ENCODE measurements around the gene PTPRN2.

PTPRN2 gene

GRCh38 chr7:157689269-157690057 is 898.2 kb downstream of the PTPRN2 start:
- Histone ChIP-seq H3K27me3 (ENCODE audit: control insufficient read depth, insufficient read depth, low read length) (peaks cover 98% of the 10 kb centered on the region), H3K4me1 (ENCODE audit: control insufficient read depth, insufficient read depth, low read length) (peaks cover 29% of the 10 kb centered on the region), H3K27ac (ENCODE audit: low read depth, low read length) (no peak overlapping the region), H3K9me3 (ENCODE audit: control insufficient read depth, insufficient read depth, low read depth, low read length) (no peaks in the 10 kb centered on the region), H3K4me3 (ENCODE audit: low read depth, low read length) (peak overlapping the region; percentile 46), H3K36me3 (ENCODE audit: control insufficient read depth, insufficient read depth, low read length) (no peaks in the 10 kb centered on the region), H3K9ac (ENCODE audit: low read length) (no peak overlapping the region)

DNA sequence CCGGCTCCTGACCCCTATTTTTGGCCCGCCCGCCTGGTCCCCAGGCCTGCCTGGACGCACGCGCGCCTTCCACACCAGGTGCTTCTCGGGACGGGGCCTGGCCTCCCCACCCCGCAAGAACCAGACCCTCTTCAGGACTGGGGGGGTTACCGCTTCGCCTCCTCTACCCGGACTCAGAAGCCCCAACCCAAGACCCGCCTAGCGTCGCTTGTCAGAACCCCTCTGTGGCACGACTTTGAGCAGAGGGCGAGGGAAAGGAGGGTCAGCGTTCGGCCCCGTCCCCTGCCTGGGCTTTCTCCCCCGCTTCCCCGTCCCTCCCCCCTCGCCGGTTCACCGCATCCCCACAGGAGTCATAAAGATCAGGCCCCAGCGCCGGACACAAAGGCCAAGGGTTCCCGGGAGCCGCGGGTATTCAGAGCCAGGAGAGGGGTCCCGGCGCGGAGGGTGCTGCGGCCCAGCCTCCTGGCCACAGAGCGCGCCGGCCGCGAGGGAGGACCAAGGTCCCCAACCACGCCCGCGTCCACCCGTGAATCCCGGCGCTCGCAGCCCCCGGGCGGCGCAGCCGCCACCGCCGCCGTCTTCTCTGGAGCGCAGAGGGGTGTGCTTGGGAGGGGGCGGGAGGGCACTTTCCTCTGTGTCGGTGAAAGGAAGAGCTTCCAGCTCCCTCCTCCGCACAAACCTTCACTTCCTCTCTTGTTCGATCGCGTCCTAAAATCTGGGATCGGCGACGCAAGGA is 898.9 kb downstream of the PTPRN2 start:
- H3K27ac ChIP-seq (ENCODE audit: low read depth, low read length), result no peak overlapping the region
- peaks cover 95% of the 10 kb centered on the region for H3K27me3 ChIP-seq (ENCODE audit: control insufficient read depth, insufficient read depth, low read length)
- H3K36me3 ChIP-seq (ENCODE audit: control insufficient read depth, insufficient read depth, low read length), result no peaks in the 10 kb centered on the region
- H3K9me3 ChIP-seq (ENCODE audit: control insufficient read depth, insufficient read depth, low read depth, low read length), result no peaks in the 10 kb centered on the region
- H3K4me1 ChIP-seq (ENCODE audit: control insufficient read depth, insufficient read depth, low read length), result peaks cover 23% of the 10 kb centered on the region
- peak overlapping the region; percentile 46 for H3K4me3 ChIP-seq (ENCODE audit: low read depth, low read length)
- no peak overlapping the region for H3K9ac ChIP-seq (ENCODE audit: low read length)

DNA sequence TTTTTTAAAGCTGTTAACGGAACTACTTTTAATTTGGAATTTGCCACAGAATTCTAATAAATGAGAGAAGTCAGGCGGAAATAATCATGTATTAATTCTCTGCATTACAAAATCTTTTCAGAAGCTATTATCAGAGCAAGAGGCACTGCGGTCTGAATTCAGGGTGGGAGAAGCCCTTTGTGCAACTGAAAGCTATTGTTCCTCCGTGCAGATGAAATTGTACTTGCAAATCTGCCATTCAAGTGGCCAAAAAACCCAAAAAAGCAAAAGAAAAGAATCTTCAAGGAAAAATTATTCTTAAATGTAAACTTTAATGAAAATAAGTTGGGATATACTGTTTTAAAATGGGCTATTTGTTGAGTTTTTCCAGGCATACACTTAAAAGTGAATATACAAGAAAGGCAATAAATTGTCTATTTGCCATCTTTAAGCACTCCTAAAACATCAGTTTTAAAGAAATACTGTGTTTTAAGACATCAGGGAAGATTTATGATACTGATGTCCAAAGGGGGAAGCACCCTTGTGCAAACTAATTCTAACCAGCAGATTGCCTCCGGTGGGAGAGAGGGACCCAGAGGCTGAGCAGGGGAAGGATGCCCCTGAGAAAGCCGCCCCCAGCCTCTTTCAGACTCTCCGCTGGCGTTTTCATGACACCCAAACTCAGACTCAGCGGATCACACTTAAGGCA is 899.6 kb downstream of the PTPRN2 start:
- H3K4me3 ChIP-seq (ENCODE audit: low read depth, low read length), result peak overlapping the region; percentile 46
- peaks cover 23% of the 10 kb centered on the region for H3K4me1 ChIP-seq (ENCODE audit: control insufficient read depth, insufficient read depth, low read length)
- no peak overlapping the region for H3K27ac ChIP-seq (ENCODE audit: low read depth, low read length)
- no peaks in the 10 kb centered on the region for H3K36me3 ChIP-seq (ENCODE audit: control insufficient read depth, insufficient read depth, low read length)
- peaks cover 95% of the 10 kb centered on the region for H3K27me3 ChIP-seq (ENCODE audit: control insufficient read depth, insufficient read depth, low read length)
- no peaks in the 10 kb centered on the region for H3K9me3 ChIP-seq (ENCODE audit: control insufficient read depth, insufficient read depth, low read depth, low read length)
- no peak overlapping the region for H3K9ac ChIP-seq (ENCODE audit: low read length)

DNA sequence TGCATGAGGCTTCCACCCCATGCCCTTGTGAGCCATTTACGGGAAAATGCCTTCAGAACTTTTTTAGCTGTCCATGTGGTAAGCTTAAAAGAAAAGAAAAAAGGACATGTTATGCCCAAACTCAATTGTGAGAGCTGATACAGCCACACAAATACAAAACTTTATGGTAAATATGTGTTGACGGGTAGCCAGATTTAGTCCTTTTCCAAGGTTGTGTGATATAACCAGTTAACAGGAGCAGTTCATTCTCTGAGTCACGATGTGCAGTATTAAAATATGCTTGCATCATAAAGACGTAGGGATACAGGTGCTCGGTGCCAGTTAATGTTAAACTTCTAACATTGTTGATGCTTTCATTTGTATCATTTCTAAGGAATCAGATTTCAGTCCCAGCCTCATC is 900.5 kb downstream of the PTPRN2 start:
- Histone ChIP-seq H3K36me3 (ENCODE audit: control insufficient read depth, insufficient read depth, low read length) (no peaks in the 10 kb centered on the region), H3K9ac (ENCODE audit: low read length) (no peak overlapping the region), H3K27ac (ENCODE audit: low read depth, low read length) (no peak overlapping the region), H3K4me1 (ENCODE audit: control insufficient read depth, insufficient read depth, low read length) (peaks cover 26% of the 10 kb centered on the region), H3K27me3 (ENCODE audit: control insufficient read depth, insufficient read depth, low read length) (peaks cover 95% of the 10 kb centered on the region), H3K9me3 (ENCODE audit: control insufficient read depth, insufficient read depth, low read depth, low read length) (no peaks in the 10 kb centered on the region), H3K4me3 (ENCODE audit: low read depth, low read length) (no peak overlapping the region)

DNA sequence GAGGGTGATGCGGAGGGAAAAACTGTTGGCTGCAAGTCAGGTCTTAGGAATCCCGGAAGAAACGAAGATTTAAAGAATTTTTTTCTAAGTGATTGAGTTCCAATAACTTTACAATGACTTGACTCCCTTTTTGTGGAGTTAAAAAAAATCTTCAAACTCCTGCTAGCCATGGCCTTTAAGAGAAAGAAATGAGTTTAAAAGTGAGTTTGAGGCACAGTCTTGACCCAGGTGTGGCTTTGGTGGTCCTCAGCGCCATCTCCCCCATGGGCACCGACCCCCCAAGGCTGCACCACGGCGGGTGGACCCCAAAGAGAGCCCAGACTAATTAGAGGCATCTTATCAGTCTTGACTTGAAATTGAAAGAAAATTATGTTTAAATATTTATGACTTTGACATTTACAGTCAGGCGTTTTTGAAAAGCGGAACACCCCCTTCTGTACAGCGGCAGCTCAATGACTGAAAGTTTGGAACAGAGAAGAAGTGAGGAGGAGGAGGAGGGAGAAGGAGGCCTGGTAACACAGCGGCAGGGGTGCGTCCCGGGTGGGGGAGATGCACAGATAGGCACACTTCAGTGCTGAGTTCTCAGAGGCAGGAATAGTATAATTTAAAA is 901.2 kb downstream of the PTPRN2 start:
- H3K9me3 ChIP-seq (ENCODE audit: control insufficient read depth, insufficient read depth, low read depth, low read length), result no peaks in the 10 kb centered on the region
- H3K27ac ChIP-seq (ENCODE audit: low read depth, low read length), result no peak overlapping the region

DNA sequence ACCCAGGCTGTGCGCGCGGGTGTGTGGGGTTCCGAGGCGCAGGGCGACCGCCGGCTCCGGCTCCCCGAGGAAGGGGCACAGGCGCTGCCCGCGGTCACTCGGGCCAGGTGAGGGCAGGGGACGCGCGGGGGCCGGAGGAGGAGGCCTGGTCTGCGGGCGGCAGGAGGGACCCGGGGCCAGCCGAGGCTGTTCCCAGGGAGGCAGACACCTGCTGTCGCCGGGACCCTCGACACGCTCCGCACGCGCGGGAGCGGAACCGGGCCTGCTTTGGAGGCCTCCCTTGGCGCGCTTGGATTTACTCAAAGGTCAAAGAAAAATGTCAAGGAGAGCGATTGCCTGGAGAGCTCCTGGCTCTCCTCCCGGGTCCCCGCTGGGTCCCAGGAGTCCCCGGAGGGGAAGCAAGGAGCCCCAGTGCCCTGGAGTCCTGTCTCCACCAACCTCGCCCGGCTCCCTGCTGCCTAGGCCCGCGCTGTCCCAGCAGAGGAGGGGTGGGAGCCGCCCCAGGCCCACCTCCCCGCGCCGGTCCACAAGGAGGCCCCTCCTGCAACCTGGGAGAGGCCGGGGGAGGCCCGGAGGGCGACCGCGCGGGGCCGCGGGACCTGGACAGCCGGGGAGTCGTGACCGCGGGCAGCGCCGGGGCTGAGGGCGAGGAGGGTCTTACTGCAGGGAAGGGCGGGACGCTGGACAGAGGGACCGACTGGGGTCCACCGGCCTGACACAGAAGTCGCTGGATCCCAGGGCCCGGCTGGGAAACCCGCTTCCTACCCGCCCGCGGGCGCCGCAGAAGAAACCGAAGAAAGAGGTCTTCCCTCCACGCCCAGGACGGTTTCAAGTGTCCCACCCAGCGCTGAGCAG is 902.0 kb downstream of the PTPRN2 start:
- Histone ChIP-seq H3K4me1 (ENCODE audit: control insufficient read depth, insufficient read depth, low read length) (peaks cover 20% of the 10 kb centered on the region), H3K9ac (ENCODE audit: low read length) (no peak overlapping the region), H3K9me3 (ENCODE audit: control insufficient read depth, insufficient read depth, low read depth, low read length) (no peaks in the 10 kb centered on the region), H3K27ac (ENCODE audit: low read depth, low read length) (no peak overlapping the region), H3K27me3 (ENCODE audit: control insufficient read depth, insufficient read depth, low read length) (peaks cover 97% of the 10 kb centered on the region), H3K36me3 (ENCODE audit: control insufficient read depth, insufficient read depth, low read length) (no peaks in the 10 kb centered on the region), H3K4me3 (ENCODE audit: low read depth, low read length) (peak overlapping the region; percentile 41)

More for the DNA sequence above, 901.2 kb downstream of the PTPRN2 start:
- Histone ChIP-seq H3K27me3 (ENCODE audit: control insufficient read depth, insufficient read depth, low read length) (peaks cover 95% of the 10 kb centered on the region), H3K4me1 (ENCODE audit: control insufficient read depth, insufficient read depth, low read length) (peaks cover 22% of the 10 kb centered on the region), H3K36me3 (ENCODE audit: control insufficient read depth, insufficient read depth, low read length) (no peaks in the 10 kb centered on the region), H3K4me3 (ENCODE audit: low read depth, low read length) (peak overlapping the region; percentile 26; the same call in 1 of the 2 replicates), H3K9ac (ENCODE audit: low read length) (no peak overlapping the region)

DNA sequence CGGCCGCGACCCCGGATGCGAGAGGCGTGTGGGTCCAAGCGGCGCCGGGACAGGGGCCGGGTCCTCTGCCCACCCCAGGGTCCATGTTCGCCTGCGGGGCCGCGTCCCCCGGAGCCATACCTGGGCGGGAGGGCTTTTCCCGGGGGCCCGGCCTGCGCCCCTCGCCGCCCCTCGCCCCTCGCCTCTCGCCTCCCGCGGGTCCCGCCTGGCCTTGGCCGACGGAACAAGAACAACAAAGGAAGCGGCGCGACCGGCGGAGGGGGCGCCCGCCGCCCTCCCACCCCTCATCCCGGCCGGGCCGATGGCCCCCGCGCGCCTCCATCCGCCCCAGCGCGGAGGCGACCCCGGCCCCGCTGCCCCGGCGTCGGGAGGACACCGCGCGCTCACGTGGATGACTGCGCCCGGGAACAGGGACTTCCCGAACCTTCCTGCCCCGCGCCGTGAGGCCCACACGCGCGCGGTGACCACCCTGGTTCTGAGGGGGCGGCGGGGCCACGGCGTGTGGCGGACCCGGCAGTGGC is 902.7 kb downstream of the PTPRN2 start:
- Histone ChIP-seq H3K27me3 (ENCODE audit: control insufficient read depth, insufficient read depth, low read length) (peaks cover 97% of the 10 kb centered on the region), H3K4me3 (ENCODE audit: low read depth, low read length) (peak overlapping the region; percentile 41), H3K9me3 (ENCODE audit: control insufficient read depth, insufficient read depth, low read depth, low read length) (no peaks in the 10 kb centered on the region)

GRCh38 chr7:157684157-157684908 is 903.3 kb downstream of the PTPRN2 start:
- Histone ChIP-seq H3K27ac (ENCODE audit: low read depth, low read length) (no peak overlapping the region), H3K9ac (ENCODE audit: low read length) (no peak overlapping the region), H3K27me3 (ENCODE audit: control insufficient read depth, insufficient read depth, low read length) (peaks cover 97% of the 10 kb centered on the region), H3K4me3 (ENCODE audit: low read depth, low read length) (peak overlapping the region; percentile 41), H3K4me1 (ENCODE audit: control insufficient read depth, insufficient read depth, low read length) (peaks cover 15% of the 10 kb centered on the region), H3K36me3 (ENCODE audit: control insufficient read depth, insufficient read depth, low read length) (no peaks in the 10 kb centered on the region), H3K9me3 (ENCODE audit: control insufficient read depth, insufficient read depth, low read depth, low read length) (no peaks in the 10 kb centered on the region)

More for the DNA sequence above, 902.7 kb downstream of the PTPRN2 start:
- H3K4me1 ChIP-seq (ENCODE audit: control insufficient read depth, insufficient read depth, low read length), result peaks cover 20% of the 10 kb centered on the region
- H3K27ac ChIP-seq (ENCODE audit: low read depth, low read length), result no peak overlapping the region
- H3K36me3 ChIP-seq (ENCODE audit: control insufficient read depth, insufficient read depth, low read length), result no peaks in the 10 kb centered on the region
- H3K9ac ChIP-seq (ENCODE audit: low read length), result no peak overlapping the region

DNA sequence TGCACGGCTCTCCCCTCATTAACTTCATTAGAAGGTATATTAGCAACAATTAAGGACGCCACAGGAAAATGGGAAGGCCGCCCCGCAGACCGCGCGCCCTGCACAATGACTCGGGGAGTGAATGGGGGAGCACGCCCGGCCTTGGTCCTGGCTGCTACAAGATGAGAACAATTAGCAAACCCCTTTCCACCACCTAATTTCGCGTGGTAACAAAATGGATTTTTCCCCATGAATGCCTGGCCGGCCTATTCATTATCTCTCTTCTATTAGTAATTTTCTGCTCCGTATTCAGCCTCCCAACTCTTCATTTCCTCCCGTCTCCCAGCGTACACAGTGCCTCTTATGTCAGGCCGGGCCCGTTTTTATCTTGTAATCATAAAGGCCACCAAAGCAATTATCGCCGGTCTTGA is 903.9 kb downstream of the PTPRN2 start:
- Histone ChIP-seq H3K4me3 (ENCODE audit: low read depth, low read length) (peak overlapping the region; percentile 37), H3K4me1 (ENCODE audit: control insufficient read depth, insufficient read depth, low read length) (peaks cover 16% of the 10 kb centered on the region), H3K9ac (ENCODE audit: low read length) (no peak overlapping the region), H3K9me3 (ENCODE audit: control insufficient read depth, insufficient read depth, low read depth, low read length) (no peaks in the 10 kb centered on the region), H3K27ac (ENCODE audit: low read depth, low read length) (no peak overlapping the region), H3K36me3 (ENCODE audit: control insufficient read depth, insufficient read depth, low read length) (no peaks in the 10 kb centered on the region), H3K27me3 (ENCODE audit: control insufficient read depth, insufficient read depth, low read length) (peaks cover 97% of the 10 kb centered on the region)
